T-helper 22 cell (primary cell): ENCODE results near the gene FAM193A.
A peak's percentile ranks its signal among the peaks of the same experiment; 100 is the strongest.
"Not testable (repeated sequence)": the region's sequence is repeated elsewhere in the genome, so short reads cannot be mapped to it uniquely, and the experiment has no call there.

Experiments used
- DNase-seq: peaks from one replicate; pipeline ENCODE4 v3.0.0-alpha.2; 2020; ENCODE audit warnings: low read depth

FAM193A gene

GRCh38 chr4:2728221-2728620, 191.8 kb downstream of the FAM193A start:
- DNase-seq, result no peak

GRCh38 chr4:2728806-2729532, 192.5 kb downstream of the FAM193A start:
- no peak for DNase-seq

GRCh38 chr4:2729533-2729875, 193.1 kb downstream of the FAM193A start:
- DNase-seq, result no peak

- no peak for DNase-seq
Measured at GRCh38 chr4:2731907-2732317, 195.5 kb downstream of the FAM193A start.

- DNase-seq, result no peak
Measured at GRCh38 chr4:2732526-2732925, 196.1 kb downstream of the FAM193A start.

- no peak for DNase-seq
Measured at GRCh38 chr4:2733001-2733843, 196.8 kb downstream of the FAM193A start.

- DNase-seq, result no peak
Measured at GRCh38 chr4:2733844-2734574, 197.6 kb downstream of the FAM193A start.

GRCh38 chr4:2734612-2735011, 198.2 kb downstream of the FAM193A start:
- no peak for DNase-seq

GRCh38 chr4:2735869-2736268, 199.4 kb downstream of the FAM193A start:
- DNase-seq, result no peak

- not testable (repeated sequence) for DNase-seq
Measured at GRCh38 chr4:2738296-2738695, 201.8 kb downstream of the FAM193A start.

- DNase-seq, result no peak
Measured at GRCh38 chr4:2741626-2742025, 205.2 kb downstream of the FAM193A start.

- no peak for DNase-seq
Measured at GRCh38 chr4:2742081-2742822, 205.8 kb downstream of the FAM193A start.

- no peak for DNase-seq
Measured at GRCh38 chr4:2742823-2743517, 206.5 kb downstream of the FAM193A start.

GRCh38 chr4:2743518-2744445, 207.3 kb downstream of the FAM193A start:
- no peak for DNase-seq

- no peak for DNase-seq
Measured at GRCh38 chr4:2744576-2745270, 208.3 kb downstream of the FAM193A start.

- DNase-seq, result no peak
Measured at GRCh38 chr4:2745516-2745915, 209.1 kb downstream of the FAM193A start.

GRCh38 chr4:2745981-2746806, 209.7 kb downstream of the FAM193A start:
- peak; percentile 87 for DNase-seq

GRCh38 chr4:2746891-2747695, 210.6 kb downstream of the FAM193A start:
- no peak for DNase-seq
